ENCODE results near the gene CDON.
A peak's percentile ranks its signal among the peaks of the same experiment; 100 is the strongest.
"Not testable (repeated sequence)": the region's sequence is repeated elsewhere in the genome, so short reads cannot be mapped to it uniquely, and the experiment has no call there.

Gene CDON

GRCh38 chr11:126048197-126048596, 14.5 kb downstream of the CDON start:
- no peak for DNase-seq (ENCODE audit: low read depth)

DNA sequence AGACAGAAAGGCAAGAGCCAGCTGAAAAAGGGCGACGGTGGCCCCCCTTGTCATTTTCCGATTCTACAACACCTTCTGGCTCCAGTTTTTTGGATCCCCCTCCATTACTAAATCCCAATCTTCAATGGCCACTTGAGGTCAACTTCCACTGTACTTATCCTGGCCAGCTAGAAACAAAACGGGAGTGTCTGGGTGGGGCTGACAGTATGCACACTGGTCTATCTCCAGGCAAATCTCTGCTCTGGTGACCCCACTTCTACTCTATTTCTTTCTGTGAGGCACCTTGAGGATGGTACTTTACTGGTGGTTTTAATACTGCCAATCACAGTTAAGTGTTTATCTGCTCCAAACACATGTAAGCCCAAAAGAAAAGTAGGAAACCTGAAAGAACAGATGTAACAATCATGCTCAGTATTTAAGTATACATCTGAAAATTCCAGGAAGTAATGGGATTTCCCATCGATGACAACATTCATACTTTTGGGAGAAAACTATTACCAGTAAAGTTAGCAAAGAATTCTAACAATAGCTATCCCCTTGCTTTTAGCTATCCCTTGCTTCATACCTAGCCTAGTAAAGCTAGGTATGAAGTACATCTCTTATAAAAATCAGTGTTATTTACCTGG, 16.0 kb downstream of the CDON start:
- no peak for DNase-seq (ENCODE audit: low read depth)

- DNase-seq (ENCODE audit: low read depth) = no peak
These were observed 23.0 kb downstream of the CDON start for GRCh38 chr11:126039485-126040271.

GRCh38 chr11:126035718-126036117, 26.9 kb downstream of the CDON start:
- DNase-seq (ENCODE audit: low read depth) = no peak

GRCh38 chr11:126034933-126035425, 27.7 kb downstream of the CDON start:
- no peak for DNase-seq (ENCODE audit: low read depth)

DNA sequence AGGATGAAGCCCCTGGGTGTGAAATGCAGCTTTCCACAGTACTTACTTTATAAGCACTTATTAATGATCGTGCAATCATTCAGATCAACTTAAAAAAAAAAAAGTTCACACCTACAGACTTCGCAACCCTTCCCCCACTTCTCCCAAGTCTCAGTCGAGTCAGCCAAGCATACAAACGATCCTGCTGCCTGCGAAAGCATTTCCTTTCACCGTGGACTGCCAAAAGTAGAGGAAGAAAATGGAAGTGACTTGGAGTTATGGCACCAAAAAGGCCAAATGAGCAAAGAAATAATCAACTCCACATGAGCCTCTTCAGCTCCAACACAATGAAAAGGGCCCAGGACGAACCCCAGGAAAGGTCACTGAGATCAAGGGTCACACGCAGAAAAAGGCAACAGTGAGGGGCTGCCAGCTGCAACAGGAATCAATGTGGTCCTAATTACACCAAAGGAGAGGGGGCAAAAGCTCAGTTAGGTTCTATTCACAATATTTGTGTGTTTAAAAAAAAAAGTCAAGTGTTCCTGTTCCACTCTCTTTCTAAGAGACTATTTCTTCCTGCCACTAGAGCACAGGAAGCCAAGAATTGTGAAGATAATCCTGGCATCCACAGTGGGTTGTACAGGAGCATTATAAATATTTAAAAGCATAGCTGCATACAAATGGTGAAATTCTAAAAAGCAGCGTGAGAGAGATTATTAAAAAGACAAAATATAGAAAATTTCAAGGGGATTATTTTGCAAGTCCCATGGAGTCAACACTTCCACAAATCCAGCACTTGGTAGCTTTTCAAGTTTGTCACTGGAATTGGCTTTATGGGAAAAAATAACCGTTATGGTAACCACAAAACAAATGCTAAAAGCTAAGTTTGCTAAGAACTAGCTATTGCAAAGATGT, 28.4 kb downstream of the CDON start:
- DNase-seq (ENCODE audit: low read depth) = no peak

- no peak for DNase-seq (ENCODE audit: low read depth)
These were observed 30.3 kb downstream of the CDON start for GRCh38 chr11:126032375-126032774.

DNA sequence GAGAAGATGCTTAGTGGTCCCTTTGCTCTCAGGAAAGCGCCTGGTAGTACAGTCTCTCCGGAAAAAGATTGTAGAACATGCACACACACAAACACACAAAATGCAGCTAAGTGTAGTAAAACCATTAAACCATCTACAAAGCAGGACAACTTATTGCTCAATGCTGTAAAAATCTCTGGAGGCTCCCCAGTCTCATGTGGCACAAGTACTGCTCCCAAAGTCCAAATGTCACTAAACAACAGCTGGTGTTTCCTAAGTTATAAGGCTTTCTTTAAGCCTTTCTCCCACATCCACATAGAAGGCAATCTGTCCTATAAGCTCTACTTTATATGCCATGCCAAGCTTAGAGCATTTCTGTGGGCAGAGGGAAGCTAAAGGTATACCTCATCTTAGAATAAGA, 32.9 kb downstream of the CDON start:
- no peak for DNase-seq (ENCODE audit: low read depth)

- no peak for DNase-seq (ENCODE audit: low read depth)
These were observed 33.4 kb downstream of the CDON start for GRCh38 chr11:126029237-126029636.

DNA sequence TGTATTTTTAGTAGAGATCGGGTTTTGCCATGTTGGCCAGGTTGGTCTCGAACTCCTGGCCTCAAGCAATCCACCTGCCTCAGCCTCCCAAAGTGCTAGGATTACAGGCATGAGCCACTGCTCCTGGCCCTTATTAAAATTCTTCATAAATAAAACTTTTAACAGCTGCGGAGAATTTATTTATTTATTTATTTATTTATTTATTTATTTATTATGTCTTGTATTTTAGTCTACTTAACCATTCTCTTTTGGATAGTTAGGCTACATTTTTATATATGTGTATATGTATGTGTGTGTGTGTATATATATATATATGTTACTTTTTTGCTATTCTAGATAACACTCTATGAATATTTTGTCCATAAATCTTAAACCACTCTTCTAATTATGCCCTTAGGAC, 34.1 kb downstream of the CDON start:
- DNase-seq (ENCODE audit: low read depth) = not testable (repeated sequence)

DNA sequence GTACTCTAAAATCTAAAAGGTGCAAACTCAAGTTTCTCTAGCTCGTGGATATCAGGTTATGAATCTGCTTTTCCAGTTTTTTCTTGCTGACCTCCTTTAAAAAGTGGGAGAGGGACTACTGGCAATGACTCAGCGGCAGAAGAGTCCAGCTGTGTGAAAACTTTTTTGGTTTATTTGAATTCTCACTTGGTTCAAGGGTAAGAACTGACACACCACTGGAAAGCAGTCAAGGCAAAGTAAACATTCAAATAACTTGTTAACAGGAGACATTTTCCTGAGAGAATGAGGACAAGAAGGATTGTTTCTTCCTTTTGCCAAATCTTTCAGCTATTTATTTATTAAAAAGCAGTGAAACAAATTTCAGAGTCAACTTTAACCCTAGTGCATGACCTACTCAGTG, 36.1 kb downstream of the CDON start:
- no peak for DNase-seq (ENCODE audit: low read depth)

- no peak for DNase-seq (ENCODE audit: low read depth)
These were observed 36.8 kb downstream of the CDON start for GRCh38 chr11:126025822-126026221.

GRCh38 chr11:126024123-126024522, 38.5 kb downstream of the CDON start:
- DNase-seq (ENCODE audit: low read depth) = no peak

DNA sequence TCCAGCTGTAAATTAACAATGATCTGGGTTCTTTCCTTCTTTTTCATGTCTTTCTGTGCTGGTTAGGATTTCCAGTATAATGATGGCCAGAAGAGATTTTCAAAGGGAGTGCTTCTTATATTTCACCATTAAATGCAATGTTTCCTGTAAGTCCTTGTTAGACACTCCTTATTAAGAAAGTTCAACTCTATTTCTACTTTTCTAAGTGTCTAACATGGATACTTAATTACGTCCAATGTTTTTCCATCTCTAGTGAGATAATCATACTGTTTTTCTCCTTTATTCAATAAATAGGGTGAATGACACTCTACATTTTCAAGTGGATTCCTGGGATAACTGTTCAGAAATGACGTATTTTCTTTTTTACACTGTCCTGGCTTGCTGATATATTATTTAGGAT, 49.8 kb downstream of the CDON start:
- DNase-seq (ENCODE audit: low read depth) = no peak

- DNase-seq (ENCODE audit: low read depth) = no peak
These were observed 50.9 kb downstream of the CDON start for GRCh38 chr11:126011754-126012153.

DNA sequence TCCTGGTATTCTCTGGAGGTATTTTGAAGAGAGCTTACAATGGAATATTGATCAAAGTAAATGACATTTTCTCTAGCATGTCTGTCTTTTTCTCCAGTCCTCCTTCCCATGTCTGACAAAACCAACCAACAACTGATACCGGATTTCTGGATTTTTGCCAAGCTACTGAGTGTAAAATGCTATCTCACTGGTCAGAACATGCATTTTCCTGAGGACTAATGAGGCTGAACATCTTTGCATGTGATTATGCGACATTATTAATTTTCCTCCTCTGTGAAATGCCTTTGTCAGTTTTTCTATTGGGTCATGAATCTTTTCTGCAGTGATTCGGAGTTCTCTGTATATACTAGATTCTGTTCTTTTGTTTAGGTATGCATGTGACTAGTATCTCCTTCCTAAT, 51.4 kb downstream of the CDON start:
- DNase-seq (ENCODE audit: low read depth) = peak; percentile 2

DNA sequence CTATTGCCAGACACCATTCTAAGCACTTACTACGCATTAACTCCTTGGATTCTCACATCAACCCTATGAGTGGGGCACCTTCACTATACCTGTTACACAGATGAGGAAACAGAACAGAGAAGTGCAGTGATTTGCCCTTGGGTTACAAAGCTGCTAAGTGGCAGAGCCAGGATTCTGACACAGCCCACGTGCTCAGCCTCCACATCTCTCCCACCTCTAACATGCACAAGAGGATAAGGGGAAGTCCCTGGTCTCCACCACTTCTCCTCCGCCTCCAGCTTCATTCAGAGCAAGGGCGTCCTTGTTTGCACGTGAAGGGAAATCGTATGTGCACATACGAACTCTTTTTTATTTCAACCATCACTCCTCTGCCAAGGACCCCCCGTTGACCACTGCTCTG, 53.7 kb downstream of the CDON start:
- no peak for DNase-seq (ENCODE audit: low read depth)

- DNase-seq (ENCODE audit: low read depth) = no peak
These were observed 55.4 kb downstream of the CDON start for GRCh38 chr11:126007238-126007637.

GRCh38 chr11:126006068-126006467, 56.6 kb downstream of the CDON start:
- DNase-seq (ENCODE audit: low read depth) = no peak

GRCh38 chr11:126002181-126002580, 60.5 kb downstream of the CDON start:
- no peak for DNase-seq (ENCODE audit: low read depth)

- no peak for DNase-seq (ENCODE audit: low read depth)
These were observed 63.3 kb downstream of the CDON start for GRCh38 chr11:125999234-125999880.

GRCh38 chr11:125998267-125998666, 64.4 kb downstream of the CDON start:
- no peak for DNase-seq (ENCODE audit: low read depth)
